Heart left ventricle (tissue), 13 donors: Measurements from ENCODE around the gene LCE5A.

ENCODE experiments used
- CTCF ChIP-seq, 12 donors: fragments of 200-600 bp; sonication (generic) in 4 of 12; IDR thresholded peaks; one replicate each; pipeline versions ENCODE4 v1.5.0 to v1.8.0; 2018 to 2022; ENCODE audit warnings: antibody characterized with exemption in 12 of 12, mild to moderate bottlenecking in 5 of 12
- POLR2A ChIP-seq, 2 donors: fragments of 450-650 bp; IDR thresholded peaks; one replicate each; pipeline ENCODE4 v1.6.1; 2017; ENCODE audit warnings: antibody characterized with exemption in 2 of 2, mild to moderate bottlenecking in 2 of 2, moderate library complexity in 2 of 2
- donor health status: ischemic (EF 13 %, LVEDD 7.1; RV severe dilation, severe dysfunction).
- donor health status: DM: no; HTN: yes; CAD: no.
- donor health status: DM: no; HTN: no; CAD: no.
- donor health status: ischemic (EF 25% LVEDD 6.9; RV normal size, moderate dysfunction).
- donor health status: ischemic (EF 25% LVEDD 5.7; RV mildly dilated, moderate dysfunction).
- donor health status: ischemic (EF 35%, LVEDD 5.7; RV mildly dilated, moderate dysfunction).
- donor health status: nonischemic (EF 11% LVEDD 7.7; RV severe dilation, severe dysfunction).
- donor health status: DM: yes; HTN: yes; CAD: no.
- donor health status: PGD.
- donor health status: ischemic (EF 29% LVEDD 5.4; RV normal size, mild dysfunction).
- donor health status: nonischemic (EF 23%, LVEDD 6.1; RV moderate dilation, normal function).

GRCh38 chr1:152539901-152540300 lies 29.3 kb downstream of the LCE5A start:
- TF ChIP-seq CTCF (IDR thresholded peaks at IDR 0.05) (no peak), POLR2A (IDR thresholded peaks at IDR 0.05) (no peak)
